ENCODE measurements around the gene P2RX6. TPM values are rescaled to one million over a fixed set of nuclear protein-coding genes. Genes with fewer than 3 reads are reported as not detected.

The P2RX6 gene
- total and polyA plus RNA-seq, 2 experiments from 2014 or later = not detected

GRCh38 chr22:21030621-21031544, 15.9 kb downstream of the P2RX6 start (continued):
- TF ChIP-seq ETS1 (IDR thresholded peaks at IDR 0.05) = no peak

GRCh38 chr22:21031545-21032036, 16.6 kb downstream of the P2RX6 start:
- no peaks in the 10 kb centered on the region for H3K79me2 ChIP-seq (replicated peaks; ENCODE audit: insufficient read depth)
- no peaks in the 10 kb centered on the region for H3K36me3 Mint-ChIP-seq (ENCODE audit: low read depth)
- H3K9me3 Mint-ChIP-seq = no peaks in the 10 kb centered on the region; the same call in 2 of the 3 replicates
- peak overlapping the region; percentile 100 for H2AFZ ChIP-seq
- H3K27ac Mint-ChIP-seq = no peak overlapping the region
- H3K27me3 Mint-ChIP-seq (ENCODE audit: insufficient read depth, low read depth, poor library complexity) = peaks cover 34% of the 10 kb centered on the region
- no peaks in the 10 kb centered on the region for H3K36me3 ChIP-seq (ENCODE audit: insufficient read depth)
- ATAC-seq = no peak
- DNase-seq (ENCODE audit: low spot score) = no peak
- H3K4me3 Mint-ChIP-seq = peak overlapping the region; percentile 77
- no peak overlapping the region for H3K27ac ChIP-seq (ENCODE audit: low read depth)
- H3K4me3 ChIP-seq = peak overlapping the region; percentile 76
- H4K20me1 ChIP-seq (replicated peaks; ENCODE audit: insufficient read depth) = no peaks in the 10 kb centered on the region
- peak overlapping the region; percentile 90 for H3K4me2 ChIP-seq
- peaks cover 26% of the 10 kb centered on the region for H3K27me3 ChIP-seq (ENCODE audit: insufficient read depth)
- no peaks in the 10 kb centered on the region for H3F3A ChIP-seq (replicated peaks; ENCODE audit: low read depth)
- H3K4me1 Mint-ChIP-seq = peaks cover 8% of the 10 kb centered on the region
- peaks cover 3% of the 10 kb centered on the region; the same call in 1 of the 2 replicates for H3K4me1 ChIP-seq (ENCODE audit: insufficient read depth)
- H3K9me2 ChIP-seq (ENCODE audit: insufficient read depth) = no peaks in the 10 kb centered on the region
- TF ChIP-seq ZNF462 (CRISPR knock-in tag; IDR thresholded peaks at IDR 0.05) (no peak), EZH2phosphoT487 (IDR thresholded peaks at IDR 0.05; ENCODE audit: unreplicated experiment) (no peak), NANOG (IDR thresholded peaks at IDR 0.05; ENCODE audit: borderline replicate concordance) (no peak), JUNB (IDR thresholded peaks at IDR 0.05; ENCODE audit: unreplicated experiment) (no peak), EZH2 (IDR thresholded peaks at IDR 0.05; ENCODE audit: low read depth, unreplicated experiment) (no peak), STAT1 (IDR thresholded peaks at IDR 0.05; ENCODE audit: unreplicated experiment) (no peak), REST (IDR thresholded peaks at IDR 0.05; ENCODE audit: unreplicated experiment) (no peak), ZNF114 (CRISPR knock-in tag; IDR thresholded peaks at IDR 0.05) (no peak), POLR2AphosphoS5 (IDR thresholded peaks at IDR 0.05; ENCODE audit: low read depth) (no peak), ETS1 (IDR thresholded peaks at IDR 0.05) (no peak)
